Lower leg skin (tissue), 4 donors: Measurements from ENCODE around the gene TMEM269. TPM values are rescaled to one million over a fixed set of nuclear protein-coding genes. Genes with fewer than 3 reads are reported as not detected.

ENCODE experiments used
- DNase-seq, 2 donors: peaks; one replicate each; pipeline ENCODE4 v3.0.0-alpha.2; 2019; ENCODE audit warnings: low spot score in 2 of 2
- H3K4me3 ChIP-seq: fragments of 200-600 bp; sonication (generic); 2 replicates; pipeline ENCODE4 v1.5.1; 2017; ENCODE audit warnings: mild to moderate bottlenecking, low read depth; ENCODE audit not compliant: poor library complexity, severe bottlenecking
- POLR2A ChIP-seq, 2 donors: fragments of 450-650 bp; IDR thresholded peaks; one replicate each; pipeline ENCODE4 v1.6.1; 2016 to 2017; ENCODE audit warnings: antibody characterized with exemption in 2 of 2, mild to moderate bottlenecking in 1 of 2, moderate library complexity in 1 of 2
- WGBS, 2 donors: methylation state at CpG; one replicate each; pipeline ENCODE4 v1.1.5; 2018; 5-methylcytosine and 5-hydroxymethylcytosine counted together
- intact Hi-C: fragments of 100-400 bp; cut with DNase I; formaldehyde crosslinking; loops from one replicate; pipeline ENCODE4 v1.15.0; 2023; ENCODE audit warnings: low total_unique reads
- total RNA-seq, 4 donors: library from RNA; depleted of rRNA; stranded (reverse); fragments of >200 nt; gene quantifications; one replicate each; pipeline ENCODE4 v1.1.0, GENCODE V29; 2016
- TF ChIP-seq, protein P1 (sequence below), 3 donors: fragments of 450-650 bp; IDR thresholded peaks; one replicate each; pipeline ENCODE4 v1.5.1; 2016; ENCODE audit warnings: antibody characterized with exemption in 3 of 3, mild to moderate bottlenecking in 3 of 3, moderate library complexity in 2 of 3

Gene TMEM269
- total RNA-seq, 4 donors from 2014 or later = 0.08 to 0.22 (median 0.13) TPM; not detected in 1

DNA sequence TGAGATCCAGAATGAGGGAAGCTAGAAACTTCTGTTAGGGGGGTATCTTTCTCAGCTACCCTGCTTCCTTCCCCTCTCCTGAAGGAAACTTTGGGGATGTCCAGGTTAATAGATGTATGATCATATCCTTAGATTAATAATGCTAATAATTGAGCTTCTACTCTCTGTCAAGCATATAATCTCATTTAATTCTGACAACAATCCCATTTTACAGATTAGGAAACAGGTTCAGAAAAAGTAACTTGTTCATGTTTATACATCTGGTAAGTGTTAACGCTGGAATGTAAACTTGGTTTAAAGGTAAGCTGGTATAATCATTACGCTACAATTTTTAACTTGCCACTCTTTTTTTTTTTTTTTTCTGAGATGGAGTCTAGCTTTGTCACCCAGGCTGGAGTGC, 1.7 kb upstream of the TMEM269 start:
- 96 to 97% methylated on average over 2 of the region's 2 CpGs for WGBS, 2 donors
- DNase-seq = no peak
- intact Hi-C loops = no loop called here
- no peak for TF ChIP-seq POLR2A (IDR thresholded peaks at IDR 0.05)
- TF ChIP-seq, protein P1, sequence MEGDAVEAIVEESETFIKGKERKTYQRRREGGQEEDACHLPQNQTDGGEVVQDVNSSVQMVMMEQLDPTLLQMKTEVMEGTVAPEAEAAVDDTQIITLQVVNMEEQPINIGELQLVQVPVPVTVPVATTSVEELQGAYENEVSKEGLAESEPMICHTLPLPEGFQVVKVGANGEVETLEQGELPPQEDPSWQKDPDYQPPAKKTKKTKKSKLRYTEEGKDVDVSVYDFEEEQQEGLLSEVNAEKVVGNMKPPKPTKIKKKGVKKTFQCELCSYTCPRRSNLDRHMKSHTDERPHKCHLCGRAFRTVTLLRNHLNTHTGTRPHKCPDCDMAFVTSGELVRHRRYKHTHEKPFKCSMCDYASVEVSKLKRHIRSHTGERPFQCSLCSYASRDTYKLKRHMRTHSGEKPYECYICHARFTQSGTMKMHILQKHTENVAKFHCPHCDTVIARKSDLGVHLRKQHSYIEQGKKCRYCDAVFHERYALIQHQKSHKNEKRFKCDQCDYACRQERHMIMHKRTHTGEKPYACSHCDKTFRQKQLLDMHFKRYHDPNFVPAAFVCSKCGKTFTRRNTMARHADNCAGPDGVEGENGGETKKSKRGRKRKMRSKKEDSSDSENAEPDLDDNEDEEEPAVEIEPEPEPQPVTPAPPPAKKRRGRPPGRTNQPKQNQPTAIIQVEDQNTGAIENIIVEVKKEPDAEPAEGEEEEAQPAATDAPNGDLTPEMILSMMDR (IDR thresholded peaks at IDR 0.05) = no peak
- H3K4me3 ChIP-seq = no peak overlapping the region

DNA sequence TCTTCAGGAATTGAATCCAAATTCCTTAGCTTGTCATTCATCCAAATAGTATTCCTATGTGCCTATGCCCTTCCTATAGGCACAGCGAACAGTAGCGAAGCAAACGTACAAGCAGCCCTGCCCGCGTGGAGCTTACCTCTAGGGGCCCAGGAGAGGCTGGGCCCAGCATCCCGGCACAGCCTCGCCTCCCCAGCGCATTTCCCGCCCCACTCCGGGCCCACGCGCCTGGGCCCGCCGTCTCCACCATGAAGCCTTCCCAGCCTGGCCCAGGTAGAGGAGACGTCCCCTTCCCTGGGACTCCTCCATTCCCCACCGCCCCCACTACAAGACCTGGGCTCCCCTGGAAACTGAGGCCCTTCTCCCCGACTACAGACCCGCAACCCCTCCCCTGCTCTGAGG, 245 bp upstream of the TMEM269 start:
- intact Hi-C loops = no loop called here
- no peak for TF ChIP-seq POLR2A (IDR thresholded peaks at IDR 0.05)
- TF ChIP-seq, protein P1 (IDR thresholded peaks at IDR 0.05) = no peak
- DNase-seq = no peak
- 91 to 94% methylated on average over 18 of the region's 18 CpGs for WGBS, 2 donors
- no peak overlapping the region for H3K4me3 ChIP-seq

DNA sequence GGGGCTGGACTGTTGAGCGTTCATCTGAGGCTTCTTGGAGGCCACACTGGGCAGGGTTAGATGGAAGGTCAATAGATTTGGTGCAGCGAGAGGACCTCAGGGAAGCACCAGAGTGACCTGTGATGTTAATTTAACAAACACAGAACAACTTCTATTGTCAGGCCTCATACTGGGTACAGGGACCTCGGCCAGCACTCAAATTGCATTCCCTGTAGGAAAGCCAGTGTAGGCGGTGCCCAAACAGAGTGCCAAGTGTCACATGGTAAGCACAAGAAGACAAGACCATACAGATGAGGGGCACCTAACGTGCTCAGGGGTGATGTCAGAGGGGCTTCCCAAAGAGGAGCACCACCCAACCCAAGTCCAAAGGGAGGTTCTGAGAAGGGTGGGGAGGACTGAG, 1.3 kb downstream of the TMEM269 start:
- no peak overlapping the region for H3K4me3 ChIP-seq
- intact Hi-C loops = no loop called here
- no peak for DNase-seq
- WGBS, 2 donors = 74 to 77% methylated on average over 5 of the region's 5 CpGs
- TF ChIP-seq, protein P1 (IDR thresholded peaks at IDR 0.05) = no peak
- no peak for TF ChIP-seq POLR2A (IDR thresholded peaks at IDR 0.05)

DNA sequence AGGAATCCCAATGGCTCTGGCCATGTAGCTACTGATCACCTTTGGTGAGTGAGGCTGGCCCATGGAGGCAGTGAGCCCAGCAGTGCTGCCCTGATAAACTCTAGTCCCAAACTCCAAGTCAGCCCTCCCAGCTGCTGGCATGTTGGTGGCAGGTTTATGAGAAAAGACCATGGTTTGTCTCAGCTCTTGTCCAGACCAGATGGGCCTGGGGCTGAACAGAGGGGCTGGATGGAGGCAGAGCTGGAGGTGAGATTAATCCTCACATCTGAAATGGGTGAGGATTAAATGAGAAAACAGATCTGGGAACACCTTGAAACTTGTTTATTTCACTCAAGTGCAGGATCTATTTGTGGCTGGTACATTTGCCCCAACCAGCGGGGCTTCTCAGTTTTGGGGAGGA, 3.2 kb downstream of the TMEM269 start:
- intact Hi-C loops = no loop called here
- DNase-seq = no peak
- H3K4me3 ChIP-seq = no peak overlapping the region
- 100% methylated on average over 1 of the region's 1 CpG for WGBS, 2 donors
- TF ChIP-seq POLR2A (IDR thresholded peaks at IDR 0.05) = no peak
- TF ChIP-seq, protein P1 (IDR thresholded peaks at IDR 0.05) = no peak

DNA sequence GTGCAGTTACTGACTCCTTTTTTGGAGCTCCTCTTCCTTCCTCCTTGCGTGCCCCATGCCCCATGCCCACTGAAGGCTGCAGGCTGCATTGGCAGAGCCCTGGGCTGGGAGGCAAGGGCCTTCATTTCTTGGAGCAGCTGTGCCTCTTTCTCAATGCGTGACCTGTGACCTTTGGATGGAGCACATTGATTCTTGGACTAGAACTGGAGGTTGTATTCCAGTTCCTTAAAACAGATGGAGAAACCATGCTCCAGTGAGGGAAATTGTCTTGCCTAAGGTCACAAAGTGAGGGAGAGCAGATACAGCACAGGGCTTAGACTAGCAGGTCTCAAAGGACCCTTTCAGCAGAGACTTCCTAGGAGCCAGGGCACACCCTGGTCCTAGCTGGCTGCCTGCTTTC, 9.0 kb downstream of the TMEM269 start:
- intact Hi-C loops = no loop called here
- TF ChIP-seq POLR2A (IDR thresholded peaks at IDR 0.05) = no peak
- TF ChIP-seq, protein P1 (IDR thresholded peaks at IDR 0.05) = no peak

DNA sequence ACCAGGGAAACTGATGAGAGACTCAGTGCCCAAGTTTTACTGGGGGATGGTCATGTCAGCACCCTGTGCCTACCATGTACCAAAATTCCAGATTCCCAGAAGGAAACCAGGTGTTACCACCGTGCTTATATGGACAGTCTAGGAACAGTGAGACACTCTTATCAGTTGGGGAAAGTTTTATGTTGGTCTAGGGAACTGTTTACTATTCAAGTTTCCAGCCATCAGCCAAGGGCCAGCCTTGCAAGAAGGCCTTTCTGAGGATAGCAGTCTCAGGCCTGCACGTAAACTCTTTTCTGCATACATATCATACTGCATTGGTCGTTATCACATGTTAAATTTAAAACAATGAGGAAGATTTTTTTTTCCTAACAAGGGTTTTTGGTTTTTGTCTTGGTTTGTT, 12.6 kb downstream of the TMEM269 start:
- 80 to 81% methylated on average over 3 of the region's 3 CpGs for WGBS, 2 donors
- intact Hi-C loops = no loop called here
- TF ChIP-seq, protein P1 (IDR thresholded peaks at IDR 0.05) = no peak
- no peak for TF ChIP-seq POLR2A (IDR thresholded peaks at IDR 0.05)
- no peak overlapping the region for H3K4me3 ChIP-seq
- no peak for DNase-seq

More for the DNA sequence above, 9.0 kb downstream of the TMEM269 start:
- DNase-seq = no peak
- no peak overlapping the region for H3K4me3 ChIP-seq
- 83 to 84% methylated on average over 2 of the region's 2 CpGs for WGBS, 2 donors
